H9 (cell line): ENCODE results near the gene ATP1A3. TPM values are rescaled to one million over a fixed set of nuclear protein-coding genes. Genes with fewer than 3 reads are reported as not detected.

ENCODE experiments used
- DNase-seq: peaks from one replicate; pipeline ENCODE4 v3.0.0-alpha.2; 2017
- H2AFZ ChIP-seq: one replicate; pipeline ENCODE4 v1.6.1; 2013; ENCODE audit warnings: mild to moderate bottlenecking, low read length, control low read depth, moderate library complexity
- H2AK5ac ChIP-seq: 2 replicates; pipeline ENCODE4 v1.6.1; 2013; ENCODE audit warnings: low read length, control low read depth, mixed read lengths; ENCODE audit not compliant: insufficient read length
- H2BK120ac ChIP-seq: one replicate; pipeline ENCODE4 v1.6.1; 2013; ENCODE audit warnings: low read depth, mild to moderate bottlenecking, low read length, control low read depth, inconsistent platforms; ENCODE audit not compliant: poor library complexity, severe bottlenecking
- H2BK12ac ChIP-seq: 2 replicates; pipeline ENCODE4 v1.6.1; 2013; ENCODE audit warnings: low read length, control low read depth, mixed read lengths, low read depth; ENCODE audit not compliant: insufficient read length
- H2BK15ac ChIP-seq: 2 replicates; pipeline ENCODE4 v1.6.1; 2013; ENCODE audit warnings: low read depth, low read length, control low read depth
- H2BK20ac ChIP-seq: one replicate; pipeline ENCODE4 v1.6.1; 2013; ENCODE audit warnings: low read depth, mild to moderate bottlenecking, low read length, control low read depth, inconsistent platforms; ENCODE audit not compliant: poor library complexity, severe bottlenecking
- H2BK5ac ChIP-seq: 2 replicates; pipeline ENCODE4 v1.6.1; 2013; ENCODE audit warnings: low read length, control low read depth, mixed read lengths; ENCODE audit not compliant: insufficient read length
- H3K14ac ChIP-seq: 2 replicates; pipeline ENCODE4 v1.6.1; 2013; ENCODE audit warnings: low read length, control low read depth; ENCODE audit not compliant: insufficient read depth
- H3K18ac ChIP-seq: 2 replicates; pipeline ENCODE4 v1.6.1; 2013; ENCODE audit warnings: low read depth, mild to moderate bottlenecking, mixed read lengths, low read length, control low read depth; ENCODE audit not compliant: insufficient read length
- H3K23ac ChIP-seq: 2 replicates; pipeline ENCODE4 v1.6.1; 2013; ENCODE audit warnings: low read length, control low read depth, mixed read lengths, low read depth; ENCODE audit not compliant: insufficient read length
- H3K23me2 ChIP-seq: 2 replicates; pipeline ENCODE4 v1.6.1; 2013; ENCODE audit warnings: low read depth, mild to moderate bottlenecking, mixed read lengths, low read length, control low read depth; ENCODE audit not compliant: insufficient read length, poor library complexity, severe bottlenecking
- H3K27ac ChIP-seq: 2 replicates; pipeline ENCODE4 v1.5.1; 2013; ENCODE audit warnings: low read length, control low read depth, mixed read lengths, low read depth; ENCODE audit not compliant: insufficient read length
- H3K27me3 ChIP-seq: 2 replicates; pipeline ENCODE4 v1.6.1; 2013; ENCODE audit warnings: low read length, control low read depth, inconsistent platforms; ENCODE audit not compliant: insufficient read depth
- H3K4ac ChIP-seq: 2 replicates; pipeline ENCODE4 v1.6.1; 2013; ENCODE audit warnings: low read depth, mild to moderate bottlenecking, control low read depth, inconsistent platforms, low read length, moderate library complexity
- H3K4me1 ChIP-seq: 2 replicates; pipeline ENCODE4 v1.6.1; 2013; ENCODE audit warnings: low read length, control low read depth, inconsistent platforms; ENCODE audit not compliant: insufficient read depth
- H3K4me2 ChIP-seq: 2 replicates; pipeline ENCODE4 v1.6.1; 2013; ENCODE audit warnings: low read length, control low read depth, mixed read lengths; ENCODE audit not compliant: insufficient read length, insufficient read depth
- H3K56ac ChIP-seq: 2 replicates; pipeline ENCODE4 v1.6.1; 2013; ENCODE audit warnings: low read depth, mild to moderate bottlenecking, mixed read lengths, low read length, control low read depth; ENCODE audit not compliant: insufficient read length
- H3K79me1 ChIP-seq: 2 replicates; pipeline ENCODE4 v1.6.1; 2013; ENCODE audit warnings: low read depth, mild to moderate bottlenecking, moderate library complexity, low read length, control low read depth, inconsistent platforms; ENCODE audit not compliant: insufficient read depth, poor library complexity, severe bottlenecking
- H3K79me2 ChIP-seq: 2 replicates; pipeline ENCODE4 v1.6.1; 2013; ENCODE audit warnings: low read length, control low read depth, inconsistent platforms; ENCODE audit not compliant: insufficient read depth
- H3K9ac ChIP-seq: 2 replicates; pipeline ENCODE4 v1.6.1; 2013; ENCODE audit warnings: low read length, control low read depth, mixed read lengths; ENCODE audit not compliant: insufficient read length; ENCODE audit errors: extremely low read depth
- H3K9me3 ChIP-seq: one replicate; pipeline ENCODE4 v1.6.1; 2013; ENCODE audit warnings: low read depth, low read length, inconsistent platforms; ENCODE audit not compliant: control insufficient read depth
- H3T11ph ChIP-seq: one replicate; pipeline ENCODE4 v1.6.1; 2013; ENCODE audit warnings: mild to moderate bottlenecking, low read length, control low read depth, inconsistent platforms
- H4K20me1 ChIP-seq: one replicate; pipeline ENCODE4 v1.6.1; 2013; ENCODE audit not compliant: control insufficient read depth, insufficient read length, insufficient read depth
- H4K5ac ChIP-seq: 2 replicates; pipeline ENCODE4 v1.6.1; 2013; ENCODE audit warnings: low read depth, mild to moderate bottlenecking, mixed read lengths, low read length, control low read depth; ENCODE audit not compliant: insufficient read length
- H4K8ac ChIP-seq: replicated peaks from 2 replicates; pipeline ENCODE4 v1.6.1; 2013; ENCODE audit warnings: low read length, control low read depth, mixed read lengths, low read depth; ENCODE audit not compliant: insufficient read length
- H4K91ac ChIP-seq: 2 replicates; pipeline ENCODE4 v1.6.1; 2013; ENCODE audit warnings: low read depth, mild to moderate bottlenecking, moderate library complexity, mixed read lengths, low read length, control low read depth; ENCODE audit not compliant: insufficient read length
- H3K27ac Mint-ChIP-seq, 3 experiments: 2 replicates in 2 of 3; 3 replicates in 1 of 3; pipeline ENCODE4 v1.8.0; 2020 to 2021; ENCODE audit warnings: mixed read lengths in 3 of 3, mild to moderate bottlenecking in 1 of 3, moderate library complexity in 1 of 3
- H3K27me3 Mint-ChIP-seq: 2 replicates; pipeline ENCODE4 v1.8.0; 2021; ENCODE audit warnings: low read depth, mild to moderate bottlenecking, moderate library complexity, mixed read lengths
- H3K36me3 Mint-ChIP-seq, 3 experiments: 2 replicates in 2 of 3; 3 replicates in 1 of 3; pipeline ENCODE4 v1.8.0; 2020 to 2021; ENCODE audit warnings: low read depth in 3 of 3, mixed read lengths in 3 of 3; ENCODE audit not compliant: insufficient read depth in 1 of 3
- H3K4me1 Mint-ChIP-seq, 2 experiments: 2 replicates each; pipeline ENCODE4 v1.8.0; 2020; ENCODE audit warnings: mixed read lengths in 2 of 2
- H3K4me3 Mint-ChIP-seq, 2 experiments: 2 replicates in 1 of 2; 3 replicates in 1 of 2; pipeline ENCODE4 v1.8.0; 2020 to 2021; ENCODE audit warnings: mild to moderate bottlenecking in 2 of 2, mixed read lengths in 2 of 2, moderate library complexity in 1 of 2
- H3K9me3 Mint-ChIP-seq, 2 experiments: 2 replicates in 1 of 2; 3 replicates in 1 of 2; pipeline ENCODE4 v1.8.0; 2020; ENCODE audit warnings: mild to moderate bottlenecking in 2 of 2, mixed read lengths in 2 of 2, moderate library complexity in 1 of 2
- WGBS: extraction: QIAGEN DNeasy Blood & Tissue Kit; methylation state at CpG from one replicate; pipeline ENCODE4 v1.1.7; 2013; ENCODE audit warnings: missing lambda C conversion rate, low lambda C conversion rate, mixed read lengths; ENCODE audit not compliant: insufficient read length; ENCODE audit errors: extremely low coverage; 5-methylcytosine and 5-hydroxymethylcytosine counted together
- total RNA-seq: library from RNA; stranded (reverse); gene quantifications from 2 replicates; pipeline ENCODE4 v1.2.1, GENCODE V29; 2021
- TF ChIP-seq, protein P1 (sequence below): fragments of 200-600 bp; sonication (generic); conservative IDR thresholded peaks from 3 replicates; pipeline ENCODE4 v1.8.0; 2021; ENCODE audit warnings: antibody characterized with exemption, mild to moderate bottlenecking

The ATP1A3 gene
- total RNA-seq, 1 experiment from 2014 or later, result 11.6 TPM

DNA sequence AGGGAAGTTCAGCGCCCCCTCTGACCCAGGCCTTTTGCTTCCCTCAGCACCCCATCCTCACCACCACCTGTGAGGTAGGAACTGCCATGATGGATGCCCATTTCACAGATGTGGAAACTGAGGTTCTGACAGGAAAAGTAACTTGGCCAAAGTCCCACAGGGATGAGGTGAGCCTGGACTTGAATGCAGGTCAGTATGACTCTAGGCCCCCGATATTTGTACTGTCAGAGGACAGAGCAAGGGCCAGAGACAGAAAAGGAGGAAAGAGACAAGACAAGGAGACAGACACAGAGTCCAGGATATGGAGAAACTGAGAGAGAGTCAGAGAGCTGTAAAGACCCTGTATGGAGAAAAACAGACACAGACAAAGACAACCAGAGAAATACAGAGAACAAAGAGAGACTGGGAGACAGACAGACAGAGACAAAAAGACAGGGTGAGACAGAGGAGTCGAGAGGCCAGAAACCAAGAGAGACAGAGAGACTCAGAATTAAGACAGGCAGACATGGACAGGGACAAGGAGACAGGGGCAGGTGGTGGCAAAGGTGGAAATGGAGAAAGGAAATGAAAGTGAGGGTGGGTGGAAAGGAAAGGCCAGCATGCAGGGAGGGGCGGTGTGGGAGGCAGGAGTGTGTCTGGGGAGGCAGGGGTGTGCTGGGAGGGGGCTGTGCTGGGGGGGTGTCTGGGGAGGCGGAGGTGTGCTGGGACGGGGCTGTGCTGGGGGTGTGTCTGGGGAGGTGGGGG is 70.8 kb downstream of the ATP1A3 start:
- Histone ChIP-seq H3K27ac (no peak overlapping the region), H3K9me3 (no peaks in the 10 kb centered on the region), H2BK5ac (no peak overlapping the region), H2BK20ac (no peak overlapping the region), H2AK5ac (no peak overlapping the region), H3K4me1 (no peaks in the 10 kb centered on the region; the same call in 1 of the 2 replicates), H3K56ac (no peak overlapping the region), H3K79me1 (no peaks in the 10 kb centered on the region), H3K23me2 (peaks cover 2% of the 10 kb centered on the region), H3K18ac (no peak overlapping the region), H4K20me1 (peaks cover 3% of the 10 kb centered on the region), H2BK15ac (no peak overlapping the region), H3K4ac (no peak overlapping the region), H2BK120ac (no peak overlapping the region), H4K91ac (no peak overlapping the region), H3K27me3 (peaks cover 93% of the 10 kb centered on the region), H2AFZ (no peak overlapping the region), H3T11ph (no peak overlapping the region), H3K14ac (no peak overlapping the region), H2BK12ac (no peak overlapping the region), H3K79me2 (no peaks in the 10 kb centered on the region), H3K4me2 (no peak overlapping the region), H3K9ac (no peak overlapping the region), H4K8ac (no peak overlapping the region), H3K23ac (no peak overlapping the region), H4K5ac (no peak overlapping the region)
- WGBS, result no CpG with 5 or more reads among the region's 6 CpGs
- no peak for DNase-seq
- Mint-ChIP-seq H3K4me1 (peaks cover 0 to 17% of the 10 kb centered on the region in 2 experiments; a peak in 2 of 4 replicates), H3K27ac (no peak overlapping the region), H3K4me3 (no peak overlapping the region; a peak in 1 of 5 replicates), H3K9me3 (no peaks in the 10 kb centered on the region; a peak in 2 of 5 replicates), H3K27me3 (peaks cover 16% of the 10 kb centered on the region), H3K36me3 (no peaks in the 10 kb centered on the region)
- TF ChIP-seq, protein P1, sequence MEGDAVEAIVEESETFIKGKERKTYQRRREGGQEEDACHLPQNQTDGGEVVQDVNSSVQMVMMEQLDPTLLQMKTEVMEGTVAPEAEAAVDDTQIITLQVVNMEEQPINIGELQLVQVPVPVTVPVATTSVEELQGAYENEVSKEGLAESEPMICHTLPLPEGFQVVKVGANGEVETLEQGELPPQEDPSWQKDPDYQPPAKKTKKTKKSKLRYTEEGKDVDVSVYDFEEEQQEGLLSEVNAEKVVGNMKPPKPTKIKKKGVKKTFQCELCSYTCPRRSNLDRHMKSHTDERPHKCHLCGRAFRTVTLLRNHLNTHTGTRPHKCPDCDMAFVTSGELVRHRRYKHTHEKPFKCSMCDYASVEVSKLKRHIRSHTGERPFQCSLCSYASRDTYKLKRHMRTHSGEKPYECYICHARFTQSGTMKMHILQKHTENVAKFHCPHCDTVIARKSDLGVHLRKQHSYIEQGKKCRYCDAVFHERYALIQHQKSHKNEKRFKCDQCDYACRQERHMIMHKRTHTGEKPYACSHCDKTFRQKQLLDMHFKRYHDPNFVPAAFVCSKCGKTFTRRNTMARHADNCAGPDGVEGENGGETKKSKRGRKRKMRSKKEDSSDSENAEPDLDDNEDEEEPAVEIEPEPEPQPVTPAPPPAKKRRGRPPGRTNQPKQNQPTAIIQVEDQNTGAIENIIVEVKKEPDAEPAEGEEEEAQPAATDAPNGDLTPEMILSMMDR, result no peak
